Left ventricle myocardium inferior (tissue), 1 donor: ENCODE measurements around the gene ASB10. TPM values are rescaled to one million over a fixed set of nuclear protein-coding genes. Genes with fewer than 3 reads are reported as not detected.

Experiments used
- DNase-seq: peaks from one replicate; pipeline ENCODE4 v3.0.0-alpha.2; 2020
- H3K27ac ChIP-seq: fragments of 200-600 bp; replicated peaks from 2 replicates; pipeline ENCODE4 v1.8.0; 2021
- H3K27me3 ChIP-seq: fragments of 200-600 bp; 2 replicates; pipeline ENCODE4 v1.8.0; 2021; ENCODE audit warnings: low read depth
- H3K36me3 ChIP-seq: fragments of 200-600 bp; 2 replicates; pipeline ENCODE4 v1.8.0; 2021
- H3K4me1 ChIP-seq: fragments of 200-600 bp; 2 replicates; pipeline ENCODE4 v1.8.0; 2021
- H3K4me3 ChIP-seq: fragments of 200-600 bp; 2 replicates; pipeline ENCODE4 v1.8.0; 2021; ENCODE audit warnings: mild to moderate bottlenecking, moderate library complexity
- H3K9me3 ChIP-seq: fragments of 200-600 bp; replicated peaks from 2 replicates; pipeline ENCODE4 v1.8.0; 2021
- intact Hi-C: fragments of 100-400 bp; cut with micrococcal nuclease; formaldehyde crosslinking; loops from one replicate; pipeline ENCODE4 v1.11.0; 2022
- total RNA-seq: library from RNA; stranded (reverse); fragmentation: NEBNext Ultra II Directional; extraction: Animal tissue kit (Norgen Biotek cat#: 25700); gene quantifications from one replicate; pipeline ENCODE4 v1.2.1, GENCODE V29; 2021
- TF ChIP-seq, protein P1 (sequence below): fragments of 200-600 bp; IDR thresholded peaks from 2 replicates; pipeline ENCODE4 v1.8.0; 2021; ENCODE audit warnings: antibody characterized with exemption, mild to moderate bottlenecking, borderline replicate concordance
- donor health status: DM: no; HTN: yes; CAD: no; lungs with severe emphysema.

ASB10 gene
- total RNA-seq, 1 donor from 2014 or later: 35.4 TPM

DNA sequence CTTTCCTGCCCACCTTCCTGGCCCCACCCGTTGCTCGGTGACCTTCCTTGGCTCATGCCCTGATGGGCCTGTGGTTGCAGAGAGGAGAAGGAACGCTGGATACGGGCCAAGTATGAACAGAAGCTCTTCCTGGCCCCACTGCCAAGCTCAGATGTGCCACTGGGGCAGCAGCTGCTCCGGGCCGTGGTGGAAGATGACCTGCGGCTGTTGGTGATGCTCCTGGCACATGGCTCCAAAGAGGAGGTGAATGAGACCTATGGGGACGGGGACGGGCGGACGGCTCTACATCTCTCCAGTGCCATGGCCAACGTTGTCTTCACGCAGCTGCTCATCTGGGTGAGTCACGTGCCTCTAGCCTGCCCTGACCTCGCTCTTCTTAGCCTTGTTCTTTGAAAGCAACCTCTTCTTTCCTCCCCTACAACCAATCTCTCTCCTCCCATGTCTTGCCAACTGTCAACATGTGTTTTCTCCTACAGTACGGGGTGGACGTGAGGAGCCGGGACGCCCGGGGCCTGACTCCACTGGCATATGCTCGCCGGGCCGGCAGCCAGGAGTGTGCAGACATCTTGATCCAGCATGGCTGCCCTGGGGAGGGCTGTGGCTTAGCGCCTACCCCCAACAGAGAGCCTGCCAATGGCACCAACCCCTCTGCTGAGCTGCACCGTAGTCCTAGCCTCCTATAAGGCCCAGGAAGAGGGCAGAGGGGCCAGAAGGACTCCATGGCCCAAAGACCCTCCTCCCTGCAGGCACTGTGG lies 43.6 kb downstream of the ASB10 start:
- no peak for DNase-seq

DNA sequence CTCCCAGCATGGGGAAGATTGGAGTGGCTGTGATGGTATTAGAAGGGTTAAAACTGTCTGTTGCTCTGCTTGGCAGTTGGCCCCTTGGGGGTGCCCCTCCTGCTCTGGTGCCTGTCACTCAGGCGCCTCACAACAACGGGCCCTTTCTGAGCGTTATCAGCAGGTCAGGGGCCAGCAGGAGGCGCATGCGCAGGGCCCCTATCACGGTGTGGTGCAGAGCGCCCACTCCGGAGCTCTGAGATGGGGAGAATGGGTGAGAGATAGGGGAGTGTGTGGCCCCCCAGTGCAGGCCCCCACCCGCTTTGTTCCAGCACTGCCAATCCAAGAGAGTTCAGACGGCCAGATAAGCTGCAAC lies 44.4 kb downstream of the ASB10 start:
- TF ChIP-seq, protein P1, sequence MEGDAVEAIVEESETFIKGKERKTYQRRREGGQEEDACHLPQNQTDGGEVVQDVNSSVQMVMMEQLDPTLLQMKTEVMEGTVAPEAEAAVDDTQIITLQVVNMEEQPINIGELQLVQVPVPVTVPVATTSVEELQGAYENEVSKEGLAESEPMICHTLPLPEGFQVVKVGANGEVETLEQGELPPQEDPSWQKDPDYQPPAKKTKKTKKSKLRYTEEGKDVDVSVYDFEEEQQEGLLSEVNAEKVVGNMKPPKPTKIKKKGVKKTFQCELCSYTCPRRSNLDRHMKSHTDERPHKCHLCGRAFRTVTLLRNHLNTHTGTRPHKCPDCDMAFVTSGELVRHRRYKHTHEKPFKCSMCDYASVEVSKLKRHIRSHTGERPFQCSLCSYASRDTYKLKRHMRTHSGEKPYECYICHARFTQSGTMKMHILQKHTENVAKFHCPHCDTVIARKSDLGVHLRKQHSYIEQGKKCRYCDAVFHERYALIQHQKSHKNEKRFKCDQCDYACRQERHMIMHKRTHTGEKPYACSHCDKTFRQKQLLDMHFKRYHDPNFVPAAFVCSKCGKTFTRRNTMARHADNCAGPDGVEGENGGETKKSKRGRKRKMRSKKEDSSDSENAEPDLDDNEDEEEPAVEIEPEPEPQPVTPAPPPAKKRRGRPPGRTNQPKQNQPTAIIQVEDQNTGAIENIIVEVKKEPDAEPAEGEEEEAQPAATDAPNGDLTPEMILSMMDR: no peak
- Histone ChIP-seq H3K36me3 (peaks cover 27% of the 10 kb centered on the region), H3K4me3 (no peak overlapping the region), H3K4me1 (peaks cover 31% of the 10 kb centered on the region), H3K27ac (peak overlapping the region; percentile 48), H3K9me3 (no peaks in the 10 kb centered on the region), H3K27me3 (no peaks in the 10 kb centered on the region)
- intact Hi-C loops: no loop called here
- DNase-seq: no peak

More for the DNA sequence above, 43.6 kb downstream of the ASB10 start:
- intact Hi-C loops: no loop called here
- H3K4me1 ChIP-seq: peaks cover 23% of the 10 kb centered on the region
- peak overlapping the region; percentile 48 for H3K27ac ChIP-seq
- no peaks in the 10 kb centered on the region for H3K9me3 ChIP-seq
- H3K4me3 ChIP-seq: no peak overlapping the region
- H3K36me3 ChIP-seq: peaks cover 26% of the 10 kb centered on the region
- H3K27me3 ChIP-seq: no peaks in the 10 kb centered on the region
- TF ChIP-seq, protein P1: no peak

DNA sequence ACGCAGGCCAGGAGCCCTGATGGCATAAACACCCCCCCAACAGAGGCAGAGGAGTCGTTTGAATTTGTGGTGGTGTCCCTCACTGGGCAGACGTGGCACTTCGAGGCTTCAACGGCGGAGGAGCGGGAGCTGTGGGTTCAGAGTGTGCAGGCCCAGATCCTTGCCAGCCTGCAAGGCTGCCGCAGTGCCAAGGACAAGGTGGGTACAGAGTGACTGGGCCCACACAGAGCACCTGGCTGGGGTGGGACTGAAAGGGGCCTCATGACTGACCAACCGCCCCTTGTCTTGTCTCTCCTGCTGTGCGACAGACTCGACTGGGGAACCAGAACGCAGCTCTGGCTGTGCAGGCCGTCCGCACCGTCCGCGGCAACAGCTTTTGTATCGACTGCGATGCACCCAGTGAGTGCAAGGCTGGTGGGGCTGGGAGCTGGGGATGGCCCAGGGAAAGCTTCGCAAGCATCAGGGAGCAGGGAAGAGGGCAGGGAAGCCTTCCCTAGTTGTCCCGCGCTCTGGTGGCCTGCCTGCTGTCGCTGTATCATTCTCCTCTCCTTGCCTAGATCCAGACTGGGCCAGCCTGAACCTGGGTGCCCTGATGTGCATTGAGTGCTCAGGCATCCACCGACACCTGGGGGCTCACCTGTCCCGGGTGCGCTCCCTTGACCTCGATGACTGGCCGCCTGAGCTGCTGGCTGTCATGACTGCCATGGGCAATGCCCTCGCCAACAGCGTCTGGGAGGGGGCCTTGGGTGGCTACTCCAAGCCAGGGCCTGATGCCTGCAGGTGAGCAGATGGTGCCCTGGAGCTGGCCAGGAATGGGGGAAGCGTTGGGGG lies 45.0 kb downstream of the ASB10 start:
- peak overlapping the region; percentile 48 for H3K27ac ChIP-seq
- H3K27me3 ChIP-seq: no peaks in the 10 kb centered on the region
- H3K4me1 ChIP-seq: peaks cover 37% of the 10 kb centered on the region
- H3K36me3 ChIP-seq: peaks cover 29% of the 10 kb centered on the region
- no peak overlapping the region for H3K4me3 ChIP-seq
- no peaks in the 10 kb centered on the region for H3K9me3 ChIP-seq
- TF ChIP-seq, protein P1: no peak
- no peak for DNase-seq
- intact Hi-C loops: no loop called here

DNA sequence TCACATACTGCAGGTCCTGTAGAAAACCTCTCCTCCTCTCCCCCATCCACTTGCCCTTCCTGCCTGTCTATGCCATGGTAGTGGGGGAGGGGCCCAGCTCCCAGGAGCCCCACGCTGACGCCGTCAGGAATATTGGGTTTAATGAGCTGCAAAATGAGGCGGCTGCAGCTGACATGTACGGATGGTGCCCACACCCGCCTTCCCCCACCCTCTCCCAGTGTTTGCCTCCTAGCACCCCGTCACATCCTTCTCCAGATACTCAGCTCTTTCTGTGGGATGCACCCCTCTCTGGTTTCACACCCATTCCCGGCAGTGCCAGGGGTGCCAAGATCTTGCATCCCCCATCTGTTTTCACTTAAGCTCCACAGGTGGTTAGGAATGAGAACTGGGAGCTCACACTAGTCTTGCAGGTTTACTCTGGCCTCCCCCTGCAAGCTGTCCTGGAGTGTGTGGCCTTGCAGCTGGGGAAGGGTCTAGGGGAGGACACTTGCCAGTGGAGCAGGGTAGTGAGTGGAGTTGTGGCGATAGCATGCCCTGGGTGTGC lies 45.7 kb downstream of the ASB10 start:
- TF ChIP-seq, protein P1: no peak
- no peaks in the 10 kb centered on the region for H3K9me3 ChIP-seq
- H3K4me1 ChIP-seq: peaks cover 43% of the 10 kb centered on the region
- no peak overlapping the region for H3K4me3 ChIP-seq
- intact Hi-C loops: no loop called here
- H3K27ac ChIP-seq: no peak overlapping the region
- peaks cover 34% of the 10 kb centered on the region for H3K36me3 ChIP-seq
- H3K27me3 ChIP-seq: no peaks in the 10 kb centered on the region
- no peak for DNase-seq

DNA sequence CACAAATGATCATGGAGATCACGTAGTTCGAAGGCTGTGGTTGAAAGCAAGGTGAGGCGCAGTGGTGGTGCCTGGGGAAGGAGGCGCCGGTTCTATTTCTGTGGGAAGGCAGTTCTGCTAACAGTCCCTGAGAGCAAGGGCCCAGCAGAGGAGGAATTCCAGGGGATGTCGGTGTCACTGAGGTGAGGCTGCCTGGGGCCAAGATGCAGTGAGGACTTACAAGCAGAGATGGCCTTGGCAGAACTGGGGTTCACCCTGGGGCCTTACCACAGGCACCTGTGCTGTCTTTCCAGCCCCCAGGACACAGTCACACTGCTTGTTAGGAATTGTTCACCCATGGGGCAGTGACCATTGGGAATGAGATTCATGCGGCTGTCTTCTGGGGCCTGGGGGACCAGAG lies 46.2 kb downstream of the ASB10 start:
- no peaks in the 10 kb centered on the region for H3K27me3 ChIP-seq
- peaks cover 46% of the 10 kb centered on the region for H3K4me1 ChIP-seq
- intact Hi-C loops: no loop called here
- TF ChIP-seq, protein P1: no peak
- no peaks in the 10 kb centered on the region for H3K9me3 ChIP-seq
- no peak overlapping the region for H3K4me3 ChIP-seq
- H3K27ac ChIP-seq: no peak overlapping the region
- DNase-seq: no peak
- H3K36me3 ChIP-seq: peaks cover 34% of the 10 kb centered on the region
